GM10266 (cell line): ENCODE data around the gene ZNRF3.
"Not testable (repeated sequence)": the region's sequence is repeated elsewhere in the genome, so short reads cannot be mapped to it uniquely, and the experiment has no call there.

ENCODE experiments used
- DNase-seq: peaks from one replicate; pipeline ENCODE4 v3.0.0; 2012; ENCODE audit errors: extremely low spot score
- CTCF ChIP-seq: IDR thresholded peaks from 2 replicates; pipeline ENCODE4 v1.5.1; 2012; ENCODE audit warnings: mild to moderate bottlenecking, low read depth; ENCODE audit not compliant: control insufficient read depth, insufficient read depth; ENCODE audit errors: missing control alignments

Gene ZNRF3

GRCh38 chr22:29003975-29004646, 120.7 kb downstream of the ZNRF3 start:
- no peak for DNase-seq
- no peak for TF ChIP-seq CTCF

GRCh38 chr22:29004647-29005371, 121.4 kb downstream of the ZNRF3 start:
- DNase-seq, result no peak
- no peak for TF ChIP-seq CTCF

GRCh38 chr22:29005754-29006153, 122.4 kb downstream of the ZNRF3 start:
- not testable (repeated sequence) for DNase-seq

GRCh38 chr22:29006346-29006745, 123.0 kb downstream of the ZNRF3 start:
- DNase-seq, result no peak
- no peak for TF ChIP-seq CTCF

- no peak for TF ChIP-seq CTCF
- DNase-seq, result no peak
Observed at GRCh38 chr22:29009148-29009547, 125.8 kb downstream of the ZNRF3 start.

- no peak for DNase-seq
- no peak for TF ChIP-seq CTCF
Observed at GRCh38 chr22:29011240-29012100, 128.1 kb downstream of the ZNRF3 start.

- no peak for TF ChIP-seq CTCF
- no peak for DNase-seq
Observed at GRCh38 chr22:29012101-29012433, 128.7 kb downstream of the ZNRF3 start.
